ENCODE data around the gene MYL12A. TPM values are rescaled to one million over a fixed set of nuclear protein-coding genes. Genes with fewer than 3 reads are reported as not detected.
"Not testable (repeated sequence)": the region's sequence is repeated elsewhere in the genome, so short reads cannot be mapped to it uniquely, and the experiment has no call there.

MYL12A gene
- total and polyA plus RNA-seq, 4 donors, result 158 to 314 (median 179) TPM

DNA sequence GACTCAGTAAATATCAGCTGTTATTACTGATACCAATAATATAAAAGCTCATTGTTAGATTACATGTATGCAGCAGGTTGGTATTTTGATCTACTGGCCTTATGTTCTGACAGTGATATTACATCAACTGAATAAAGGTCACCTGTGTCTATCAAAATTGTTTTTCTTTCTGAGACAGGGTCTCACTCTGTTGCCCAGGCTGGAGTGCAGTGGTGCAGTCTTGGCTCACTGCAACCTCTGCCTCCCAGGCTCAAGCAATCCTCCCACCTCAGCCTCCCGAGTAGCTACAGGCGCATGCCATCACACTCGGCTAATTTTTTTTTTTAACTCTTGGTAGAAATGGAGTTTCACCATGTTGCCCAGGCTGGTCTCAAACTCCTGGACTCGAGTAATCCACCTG, 26.7 kb upstream of the MYL12A start:
- not testable (repeated sequence) for H3K36me3 ChIP-seq (ENCODE audit: control insufficient read depth in 4 of 4, insufficient read depth in 3 of 4, low read depth in 1 of 4, low read length in 3 of 4); H3K27me3 ChIP-seq (ENCODE audit: control insufficient read depth in 4 of 4, insufficient read depth in 4 of 4, low read length in 3 of 4); H3K9ac ChIP-seq (ENCODE audit: low read depth in 1 of 2, low read length in 2 of 2); H3K9me3 ChIP-seq (ENCODE audit: control insufficient read depth in 4 of 4, low read length in 3 of 4); H3K4me3 ChIP-seq (ENCODE audit: low read depth in 1 of 3, low read length in 3 of 3); H3K27ac ChIP-seq (ENCODE audit: low read depth in 1 of 2, low read length in 2 of 2); DNase-seq (ENCODE audit: low spot score)
- 93% methylated on average over 4 of the region's 4 CpGs for WGBS
- H3K4me1 ChIP-seq (ENCODE audit: control insufficient read depth in 4 of 4, insufficient read depth in 4 of 4, low read length in 3 of 4), result peaks cover 3 to 11% (median 4%) of the 10 kb centered on the region in 4 donors

DNA sequence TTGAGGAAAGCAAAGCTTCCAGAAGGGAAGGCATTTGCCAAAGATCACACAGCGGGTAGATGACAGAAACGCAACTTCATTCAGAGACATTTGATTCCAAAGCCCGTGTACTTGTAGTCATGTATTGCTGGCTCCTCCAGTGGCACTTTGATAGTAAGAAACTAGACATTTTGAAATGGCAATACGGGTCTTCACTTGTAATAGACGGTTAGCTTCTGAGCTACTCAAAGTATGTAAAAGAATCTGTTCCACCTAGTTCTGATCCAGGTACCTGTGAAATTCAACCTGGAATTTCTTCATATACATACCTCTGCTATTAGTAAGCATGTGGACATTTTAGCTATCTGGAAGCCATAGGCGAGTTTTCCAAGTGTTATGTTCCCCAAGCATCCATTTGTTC, 26.1 kb upstream of the MYL12A start:
- WGBS, result 97% methylated on average over 6 of the region's 6 CpGs
- Histone ChIP-seq H3K27me3 (ENCODE audit: control insufficient read depth in 4 of 4, insufficient read depth in 4 of 4, low read length in 3 of 4) (no peaks in the 10 kb centered on the region), H3K4me1 (ENCODE audit: control insufficient read depth in 4 of 4, insufficient read depth in 4 of 4, low read length in 3 of 4) (peaks cover 3 to 11% (median 4%) of the 10 kb centered on the region in 4 donors), H3K27ac (ENCODE audit: low read depth in 1 of 2, low read length in 2 of 2) (no peak overlapping the region), H3K9ac (ENCODE audit: low read depth in 1 of 2, low read length in 2 of 2) (no peak overlapping the region), H3K9me3 (ENCODE audit: control insufficient read depth in 4 of 4, low read length in 3 of 4) (no peaks in the 10 kb centered on the region), H3K4me3 (ENCODE audit: low read depth in 1 of 3, low read length in 3 of 3) (no peak overlapping the region), H3K36me3 (ENCODE audit: control insufficient read depth in 4 of 4, insufficient read depth in 3 of 4, low read depth in 1 of 4, low read length in 3 of 4) (no peaks in the 10 kb centered on the region)
- TF ChIP-seq FOXA1 (IDR thresholded peaks at IDR 0.05) (no peak), YY1 (IDR thresholded peaks at IDR 0.05) (no peak), SP1 (IDR thresholded peaks at IDR 0.05) (no peak), RAD21 (IDR thresholded peaks at IDR 0.05) (no peak), GABPA (IDR thresholded peaks at IDR 0.05 in 1 of 2, conservative IDR thresholded peaks at IDR 0.05 in 1 of 2) (no peak), HNF4A (conservative IDR thresholded peaks at IDR 0.05) (no peak), EGR1 (IDR thresholded peaks at IDR 0.05; ENCODE audit: low read depth in 2 of 2) (no peak), NR2F2 (IDR thresholded peaks at IDR 0.05) (no peak), JUND (IDR thresholded peaks at IDR 0.05) (no peak), HNF4G (IDR thresholded peaks at IDR 0.05) (no peak)
- TF ChIP-seq, protein P1, sequence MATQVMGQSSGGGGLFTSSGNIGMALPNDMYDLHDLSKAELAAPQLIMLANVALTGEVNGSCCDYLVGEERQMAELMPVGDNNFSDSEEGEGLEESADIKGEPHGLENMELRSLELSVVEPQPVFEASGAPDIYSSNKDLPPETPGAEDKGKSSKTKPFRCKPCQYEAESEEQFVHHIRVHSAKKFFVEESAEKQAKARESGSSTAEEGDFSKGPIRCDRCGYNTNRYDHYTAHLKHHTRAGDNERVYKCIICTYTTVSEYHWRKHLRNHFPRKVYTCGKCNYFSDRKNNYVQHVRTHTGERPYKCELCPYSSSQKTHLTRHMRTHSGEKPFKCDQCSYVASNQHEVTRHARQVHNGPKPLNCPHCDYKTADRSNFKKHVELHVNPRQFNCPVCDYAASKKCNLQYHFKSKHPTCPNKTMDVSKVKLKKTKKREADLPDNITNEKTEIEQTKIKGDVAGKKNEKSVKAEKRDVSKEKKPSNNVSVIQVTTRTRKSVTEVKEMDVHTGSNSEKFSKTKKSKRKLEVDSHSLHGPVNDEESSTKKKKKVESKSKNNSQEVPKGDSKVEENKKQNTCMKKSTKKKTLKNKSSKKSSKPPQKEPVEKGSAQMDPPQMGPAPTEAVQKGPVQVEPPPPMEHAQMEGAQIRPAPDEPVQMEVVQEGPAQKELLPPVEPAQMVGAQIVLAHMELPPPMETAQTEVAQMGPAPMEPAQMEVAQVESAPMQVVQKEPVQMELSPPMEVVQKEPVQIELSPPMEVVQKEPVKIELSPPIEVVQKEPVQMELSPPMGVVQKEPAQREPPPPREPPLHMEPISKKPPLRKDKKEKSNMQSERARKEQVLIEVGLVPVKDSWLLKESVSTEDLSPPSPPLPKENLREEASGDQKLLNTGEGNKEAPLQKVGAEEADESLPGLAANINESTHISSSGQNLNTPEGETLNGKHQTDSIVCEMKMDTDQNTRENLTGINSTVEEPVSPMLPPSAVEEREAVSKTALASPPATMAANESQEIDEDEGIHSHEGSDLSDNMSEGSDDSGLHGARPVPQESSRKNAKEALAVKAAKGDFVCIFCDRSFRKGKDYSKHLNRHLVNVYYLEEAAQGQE (IDR thresholded peaks at IDR 0.05), result no peak
- TF ChIP-seq, protein P2, sequence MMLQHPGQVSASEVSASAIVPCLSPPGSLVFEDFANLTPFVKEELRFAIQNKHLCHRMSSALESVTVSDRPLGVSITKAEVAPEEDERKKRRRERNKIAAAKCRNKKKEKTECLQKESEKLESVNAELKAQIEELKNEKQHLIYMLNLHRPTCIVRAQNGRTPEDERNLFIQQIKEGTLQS (IDR thresholded peaks at IDR 0.05), result no peak
- TF ChIP-seq, protein P3, sequence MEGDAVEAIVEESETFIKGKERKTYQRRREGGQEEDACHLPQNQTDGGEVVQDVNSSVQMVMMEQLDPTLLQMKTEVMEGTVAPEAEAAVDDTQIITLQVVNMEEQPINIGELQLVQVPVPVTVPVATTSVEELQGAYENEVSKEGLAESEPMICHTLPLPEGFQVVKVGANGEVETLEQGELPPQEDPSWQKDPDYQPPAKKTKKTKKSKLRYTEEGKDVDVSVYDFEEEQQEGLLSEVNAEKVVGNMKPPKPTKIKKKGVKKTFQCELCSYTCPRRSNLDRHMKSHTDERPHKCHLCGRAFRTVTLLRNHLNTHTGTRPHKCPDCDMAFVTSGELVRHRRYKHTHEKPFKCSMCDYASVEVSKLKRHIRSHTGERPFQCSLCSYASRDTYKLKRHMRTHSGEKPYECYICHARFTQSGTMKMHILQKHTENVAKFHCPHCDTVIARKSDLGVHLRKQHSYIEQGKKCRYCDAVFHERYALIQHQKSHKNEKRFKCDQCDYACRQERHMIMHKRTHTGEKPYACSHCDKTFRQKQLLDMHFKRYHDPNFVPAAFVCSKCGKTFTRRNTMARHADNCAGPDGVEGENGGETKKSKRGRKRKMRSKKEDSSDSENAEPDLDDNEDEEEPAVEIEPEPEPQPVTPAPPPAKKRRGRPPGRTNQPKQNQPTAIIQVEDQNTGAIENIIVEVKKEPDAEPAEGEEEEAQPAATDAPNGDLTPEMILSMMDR (IDR thresholded peaks at IDR 0.05; ENCODE audit: low read depth, low read length, missing input control), result no peak
- TF ChIP-seq, protein P4, sequence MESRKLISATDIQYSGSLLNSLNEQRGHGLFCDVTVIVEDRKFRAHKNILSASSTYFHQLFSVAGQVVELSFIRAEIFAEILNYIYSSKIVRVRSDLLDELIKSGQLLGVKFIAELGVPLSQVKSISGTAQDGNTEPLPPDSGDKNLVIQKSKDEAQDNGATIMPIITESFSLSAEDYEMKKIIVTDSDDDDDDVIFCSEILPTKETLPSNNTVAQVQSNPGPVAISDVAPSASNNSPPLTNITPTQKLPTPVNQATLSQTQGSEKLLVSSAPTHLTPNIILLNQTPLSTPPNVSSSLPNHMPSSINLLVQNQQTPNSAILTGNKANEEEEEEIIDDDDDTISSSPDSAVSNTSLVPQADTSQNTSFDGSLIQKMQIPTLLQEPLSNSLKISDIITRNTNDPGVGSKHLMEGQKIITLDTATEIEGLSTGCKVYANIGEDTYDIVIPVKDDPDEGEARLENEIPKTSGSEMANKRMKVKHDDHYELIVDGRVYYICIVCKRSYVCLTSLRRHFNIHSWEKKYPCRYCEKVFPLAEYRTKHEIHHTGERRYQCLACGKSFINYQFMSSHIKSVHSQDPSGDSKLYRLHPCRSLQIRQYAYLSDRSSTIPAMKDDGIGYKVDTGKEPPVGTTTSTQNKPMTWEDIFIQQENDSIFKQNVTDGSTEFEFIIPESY (IDR thresholded peaks at IDR 0.05), result no peak
- TF ChIP-seq, protein P5, sequence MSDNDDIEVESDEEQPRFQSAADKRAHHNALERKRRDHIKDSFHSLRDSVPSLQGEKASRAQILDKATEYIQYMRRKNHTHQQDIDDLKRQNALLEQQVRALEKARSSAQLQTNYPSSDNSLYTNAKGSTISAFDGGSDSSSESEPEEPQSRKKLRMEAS (IDR thresholded peaks at IDR 0.05), result no peak
- no peak for DNase-seq (ENCODE audit: low spot score)

Data from liver (tissue), 9 donors.